IPS-NIHi11 (cell line): ENCODE results near the gene MAML1.
"Not testable (repeated sequence)": the region's sequence is repeated elsewhere in the genome, so short reads cannot be mapped to it uniquely, and the experiment has no call there.

Source experiments
- DNase-seq: peaks from one replicate; pipeline ENCODE4 v3.0.0; 2012; ENCODE audit warnings: mixed read lengths, low spot score

Gene MAML1

GRCh38 chr5:179732918-179733771 lies 523 bp downstream of the MAML1 start:
- DNase-seq = peak; percentile 74

GRCh38 chr5:179733772-179734126 lies 1.1 kb downstream of the MAML1 start:
- no peak for DNase-seq

GRCh38 chr5:179734536-179735164 lies 2.0 kb downstream of the MAML1 start:
- DNase-seq = no peak

GRCh38 chr5:179738742-179739141 lies 6.1 kb downstream of the MAML1 start:
- no peak for DNase-seq

GRCh38 chr5:179744106-179744505 lies 11.5 kb downstream of the MAML1 start:
- DNase-seq = not testable (repeated sequence)

GRCh38 chr5:179746872-179747271 lies 14.2 kb downstream of the MAML1 start:
- DNase-seq = no peak

GRCh38 chr5:179747811-179748210 lies 15.2 kb downstream of the MAML1 start:
- no peak for DNase-seq

- no peak for DNase-seq
Measured at GRCh38 chr5:179749857-179750508, 17.4 kb downstream of the MAML1 start.

- no peak for DNase-seq
Measured at GRCh38 chr5:179753971-179754370, 21.3 kb downstream of the MAML1 start.

GRCh38 chr5:179755022-179755421 lies 22.4 kb downstream of the MAML1 start:
- peak; percentile 41 for DNase-seq

- no peak for DNase-seq
Measured at GRCh38 chr5:179758955-179759354, 26.3 kb downstream of the MAML1 start.

- DNase-seq = no peak
Measured at GRCh38 chr5:179759581-179760551, 27.2 kb downstream of the MAML1 start.

GRCh38 chr5:179762079-179762780 lies 29.6 kb downstream of the MAML1 start:
- no peak for DNase-seq

- no peak for DNase-seq
Measured at GRCh38 chr5:179762781-179763176, 30.2 kb downstream of the MAML1 start.

- peak; percentile 81 for DNase-seq
Measured at GRCh38 chr5:179763215-179763945, 30.8 kb downstream of the MAML1 start.

GRCh38 chr5:179764056-179764455 lies 31.4 kb downstream of the MAML1 start:
- DNase-seq = no peak

GRCh38 chr5:179765400-179765799 lies 32.8 kb downstream of the MAML1 start:
- DNase-seq = no peak

GRCh38 chr5:179766021-179766725 lies 33.6 kb downstream of the MAML1 start:
- no peak for DNase-seq

- no peak for DNase-seq
Measured at GRCh38 chr5:179766726-179767455, 34.3 kb downstream of the MAML1 start.
